ENCODE measurements around the gene FBXL22.

Gene FBXL22

DNA sequence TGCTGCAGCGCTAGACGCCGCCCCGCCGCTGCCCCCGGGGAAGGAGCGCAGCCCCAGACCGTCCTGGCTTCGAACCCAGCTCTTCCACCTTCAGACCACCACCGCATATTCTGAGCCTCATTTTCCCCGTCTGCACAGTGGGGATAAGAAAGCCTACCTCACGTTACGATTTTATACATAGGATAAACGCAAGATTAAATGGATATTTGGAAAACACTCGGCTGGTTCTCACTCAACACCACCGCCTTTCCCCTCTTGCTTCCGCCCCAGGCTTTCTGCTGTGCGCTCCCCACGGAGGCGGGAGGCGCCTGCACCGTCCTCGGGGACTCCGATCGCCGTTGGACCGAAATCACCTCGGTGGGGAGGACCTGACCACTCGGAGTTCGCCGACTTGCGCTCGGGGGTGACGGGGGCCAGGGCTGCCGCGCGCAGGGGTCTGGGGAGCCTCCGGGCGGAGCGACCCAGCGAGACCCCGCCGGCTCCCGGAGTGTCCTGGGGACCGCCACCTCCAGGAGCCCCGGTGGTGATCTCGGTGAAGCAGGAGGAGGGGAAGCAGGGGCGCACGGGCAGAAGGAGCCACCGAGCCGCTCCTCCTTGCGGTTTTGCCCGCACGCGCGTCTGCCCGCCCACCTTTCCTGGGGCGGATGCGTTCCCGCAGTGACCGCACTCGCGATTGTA lies 4.0 kb downstream of the FBXL22 start:
- peak overlapping the region; percentile 63 for H3K9ac ChIP-seq (ENCODE audit: low read depth, low read length)
- no peaks in the 10 kb centered on the region for H3K9me3 ChIP-seq (ENCODE audit: control insufficient read depth, insufficient read depth, low read length)
- no peaks in the 10 kb centered on the region for H3K36me3 ChIP-seq (ENCODE audit: control insufficient read depth, insufficient read depth, low read length)
- H3K4me1 ChIP-seq (ENCODE audit: control insufficient read depth, insufficient read depth, low read length), result peaks cover 12% of the 10 kb centered on the region; the same call in 1 of the 2 replicates
- H3K27ac ChIP-seq (ENCODE audit: low read depth, low read length), result peak overlapping the region; percentile 9
- H3K27me3 ChIP-seq (ENCODE audit: control insufficient read depth, insufficient read depth, low read length), result peaks cover 43% of the 10 kb centered on the region
- peak overlapping the region; percentile 85 for H3K4me3 ChIP-seq (ENCODE audit: low read depth, low read length)

DNA sequence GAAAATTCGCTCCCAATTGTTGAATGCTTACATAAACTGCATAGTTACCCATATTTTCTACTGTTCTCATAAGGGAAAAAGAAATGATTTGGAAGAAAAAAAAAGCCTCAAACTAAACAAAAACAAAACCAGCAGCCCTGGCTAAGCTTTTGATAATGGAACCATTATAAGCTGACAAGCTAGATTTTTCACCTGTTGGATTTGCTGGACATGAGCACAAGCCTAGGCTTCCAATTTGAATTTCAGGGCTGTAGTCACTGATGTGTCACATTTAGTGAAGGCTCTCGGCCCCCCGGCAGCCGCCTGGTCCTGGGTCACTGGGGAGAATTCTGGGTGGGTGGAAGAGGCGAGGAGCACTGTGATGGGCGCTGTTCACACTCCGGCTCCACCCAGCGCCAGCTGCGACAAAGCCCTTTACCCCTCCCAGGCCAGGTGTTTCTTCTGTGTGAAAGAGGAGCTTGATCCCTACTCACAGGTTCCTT lies 4.6 kb downstream of the FBXL22 start:
- Histone ChIP-seq H3K36me3 (ENCODE audit: control insufficient read depth, insufficient read depth, low read length) (no peaks in the 10 kb centered on the region), H3K9ac (ENCODE audit: low read depth, low read length) (peak overlapping the region; percentile 63), H3K27me3 (ENCODE audit: control insufficient read depth, insufficient read depth, low read length) (peaks cover 43% of the 10 kb centered on the region), H3K9me3 (ENCODE audit: control insufficient read depth, insufficient read depth, low read length) (no peaks in the 10 kb centered on the region), H3K27ac (ENCODE audit: low read depth, low read length) (no peak overlapping the region), H3K4me3 (ENCODE audit: low read depth, low read length) (peak overlapping the region; percentile 85), H3K4me1 (ENCODE audit: control insufficient read depth, insufficient read depth, low read length) (peaks cover 12% of the 10 kb centered on the region; the same call in 1 of the 2 replicates)

- H3K9me3 ChIP-seq (ENCODE audit: control insufficient read depth, insufficient read depth, low read length), result no peaks in the 10 kb centered on the region
- H3K27me3 ChIP-seq (ENCODE audit: control insufficient read depth, insufficient read depth, low read length), result peaks cover 43% of the 10 kb centered on the region
- H3K4me1 ChIP-seq (ENCODE audit: control insufficient read depth, insufficient read depth, low read length), result peaks cover 12% of the 10 kb centered on the region; the same call in 1 of the 2 replicates
- H3K9ac ChIP-seq (ENCODE audit: low read depth, low read length), result no peak overlapping the region
- H3K4me3 ChIP-seq (ENCODE audit: low read depth, low read length), result no peak overlapping the region
- H3K36me3 ChIP-seq (ENCODE audit: control insufficient read depth, insufficient read depth, low read length), result peaks cover 2% of the 10 kb centered on the region
- H3K27ac ChIP-seq (ENCODE audit: low read depth, low read length), result no peak overlapping the region
Observed at GRCh38 chr15:63602595-63602994, 5.4 kb downstream of the FBXL22 start.

DNA sequence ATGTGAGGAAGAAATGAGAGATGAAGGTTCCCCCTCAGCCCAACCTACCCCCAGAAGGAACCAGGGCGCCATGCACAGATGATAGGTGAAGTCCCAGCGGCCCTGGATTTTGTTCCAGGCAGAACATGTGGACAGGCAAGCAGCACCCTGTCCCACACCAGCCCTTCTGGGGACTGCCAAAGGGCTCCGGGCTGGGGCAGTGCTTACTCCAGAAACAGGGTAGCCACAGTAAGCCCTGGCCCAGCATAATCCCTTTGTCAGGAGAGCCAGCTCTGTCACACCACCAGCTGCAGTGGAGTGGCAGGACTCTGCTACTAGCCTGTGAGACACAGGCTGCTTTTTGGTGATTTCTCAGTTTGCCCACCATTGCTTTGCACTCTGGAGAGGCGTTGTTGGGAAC lies 6.3 kb downstream of the FBXL22 start:
- peaks cover 11% of the 10 kb centered on the region for H3K36me3 ChIP-seq (ENCODE audit: control insufficient read depth, insufficient read depth, low read length)
- no peaks in the 10 kb centered on the region for H3K9me3 ChIP-seq (ENCODE audit: control insufficient read depth, insufficient read depth, low read length)
- H3K4me3 ChIP-seq (ENCODE audit: low read depth, low read length), result no peak overlapping the region
- H3K27ac ChIP-seq (ENCODE audit: low read depth, low read length), result no peak overlapping the region
- peaks cover 43% of the 10 kb centered on the region for H3K27me3 ChIP-seq (ENCODE audit: control insufficient read depth, insufficient read depth, low read length)
- peaks cover 12% of the 10 kb centered on the region; the same call in 1 of the 2 replicates for H3K4me1 ChIP-seq (ENCODE audit: control insufficient read depth, insufficient read depth, low read length)
- no peak overlapping the region for H3K9ac ChIP-seq (ENCODE audit: low read depth, low read length)

DNA sequence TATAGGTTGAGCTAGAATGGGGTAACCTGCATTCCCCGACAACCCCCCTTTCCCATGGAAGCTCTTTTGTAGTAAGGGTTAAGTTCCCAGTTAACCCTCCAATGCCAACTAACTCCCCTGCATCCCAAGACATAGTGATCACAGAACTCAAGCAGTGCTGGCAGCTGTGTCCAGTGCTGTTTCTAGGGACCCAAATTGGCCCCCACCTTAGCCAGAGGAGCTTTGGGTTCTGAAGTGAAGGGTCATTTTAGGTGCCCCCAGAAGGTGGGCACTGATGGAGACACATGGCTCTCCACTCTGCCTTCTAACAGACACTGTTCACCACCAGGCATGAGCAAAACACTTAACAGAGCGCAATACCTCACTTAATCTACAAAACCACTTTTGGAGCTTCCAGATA lies 7.1 kb downstream of the FBXL22 start:
- Histone ChIP-seq H3K4me3 (ENCODE audit: low read depth, low read length) (no peak overlapping the region), H3K9ac (ENCODE audit: low read depth, low read length) (no peak overlapping the region), H3K27ac (ENCODE audit: low read depth, low read length) (no peak overlapping the region), H3K4me1 (ENCODE audit: control insufficient read depth, insufficient read depth, low read length) (peaks cover 12% of the 10 kb centered on the region; the same call in 1 of the 2 replicates), H3K27me3 (ENCODE audit: control insufficient read depth, insufficient read depth, low read length) (peaks cover 38% of the 10 kb centered on the region), H3K36me3 (ENCODE audit: control insufficient read depth, insufficient read depth, low read length) (peaks cover 19% of the 10 kb centered on the region), H3K9me3 (ENCODE audit: control insufficient read depth, insufficient read depth, low read length) (no peaks in the 10 kb centered on the region)

DNA sequence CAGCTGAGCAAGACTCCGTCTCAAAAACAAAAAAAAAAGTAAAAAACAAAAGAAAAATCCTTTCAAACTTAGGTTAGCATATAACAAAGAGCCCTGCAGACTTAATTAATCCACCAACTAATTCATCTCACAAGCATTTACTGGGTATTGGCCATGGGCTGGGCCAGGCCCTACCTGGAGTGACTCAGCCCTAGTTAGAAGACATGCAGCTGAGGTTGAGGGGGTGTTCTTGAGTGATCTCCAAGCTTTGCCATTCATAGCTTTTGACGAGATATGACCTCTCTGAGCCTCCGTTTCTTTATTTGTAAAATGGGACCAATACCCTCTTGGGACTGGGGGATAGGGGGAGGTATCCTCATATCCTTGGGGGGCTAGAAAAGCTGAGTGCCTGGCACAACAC lies 7.8 kb downstream of the FBXL22 start:
- Histone ChIP-seq H3K9me3 (ENCODE audit: control insufficient read depth, insufficient read depth, low read length) (no peaks in the 10 kb centered on the region), H3K27ac (ENCODE audit: low read depth, low read length) (no peak overlapping the region), H3K27me3 (ENCODE audit: control insufficient read depth, insufficient read depth, low read length) (peaks cover 33% of the 10 kb centered on the region), H3K36me3 (ENCODE audit: control insufficient read depth, insufficient read depth, low read length) (peaks cover 21% of the 10 kb centered on the region), H3K4me1 (ENCODE audit: control insufficient read depth, insufficient read depth, low read length) (peaks cover 8% of the 10 kb centered on the region; the same call in 1 of the 2 replicates), H3K4me3 (ENCODE audit: low read depth, low read length) (no peak overlapping the region), H3K9ac (ENCODE audit: low read depth, low read length) (no peak overlapping the region)

DNA sequence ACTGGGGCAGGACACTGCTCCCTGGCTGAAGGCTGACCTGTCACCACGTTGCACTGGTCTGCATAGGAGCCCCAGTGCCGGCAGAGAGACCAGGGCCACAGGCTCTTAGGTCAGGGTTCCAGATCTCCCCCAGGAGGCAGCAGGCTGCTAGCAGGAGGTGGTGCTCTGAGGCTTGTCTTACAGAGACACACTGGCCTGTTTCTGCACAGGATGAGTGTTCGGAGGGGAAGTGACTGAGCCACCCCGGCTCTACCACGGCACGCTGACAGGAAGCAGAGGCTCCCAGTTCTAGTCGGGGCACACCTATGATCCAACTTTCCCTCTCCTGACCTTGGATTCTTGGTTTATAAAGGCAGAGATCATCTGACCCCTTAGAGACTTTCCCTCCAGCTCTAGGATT lies 8.6 kb downstream of the FBXL22 start:
- peaks cover 26% of the 10 kb centered on the region for H3K27me3 ChIP-seq (ENCODE audit: control insufficient read depth, insufficient read depth, low read length)
- peaks cover 21% of the 10 kb centered on the region for H3K36me3 ChIP-seq (ENCODE audit: control insufficient read depth, insufficient read depth, low read length)
- no peak overlapping the region for H3K4me3 ChIP-seq (ENCODE audit: low read depth, low read length)
- no peak overlapping the region for H3K9ac ChIP-seq (ENCODE audit: low read depth, low read length)
- H3K4me1 ChIP-seq (ENCODE audit: control insufficient read depth, insufficient read depth, low read length), result 0 out of 2 replicates have a peak, but pooled peaks cover 4% of the 10 kb centered on the region
- H3K27ac ChIP-seq (ENCODE audit: low read depth, low read length), result no peak overlapping the region
- H3K9me3 ChIP-seq (ENCODE audit: control insufficient read depth, insufficient read depth, low read length), result no peaks in the 10 kb centered on the region

DNA sequence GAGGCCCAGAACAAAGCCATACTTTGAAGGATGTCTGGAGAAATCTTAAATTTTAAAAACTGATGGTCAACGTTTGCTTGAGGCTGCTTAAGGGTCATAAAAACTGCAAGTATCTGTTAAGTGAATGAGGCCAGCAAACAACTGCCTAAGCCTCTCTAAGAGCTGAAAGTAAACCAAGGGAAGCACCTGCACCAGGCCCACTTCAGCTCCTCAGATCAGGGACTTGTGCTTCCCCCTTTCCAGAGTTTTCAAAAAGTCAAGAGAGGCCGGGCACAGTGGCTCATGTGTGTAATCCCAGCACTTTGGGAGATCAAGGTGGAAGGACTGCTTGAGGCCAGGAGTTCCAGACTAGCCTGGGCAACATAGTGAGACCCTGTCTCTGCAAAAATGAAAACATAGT lies 9.1 kb downstream of the FBXL22 start:
- 0 out of 2 replicates have a peak, but pooled peaks cover 4% of the 10 kb centered on the region for H3K4me1 ChIP-seq (ENCODE audit: control insufficient read depth, insufficient read depth, low read length)

GRCh38 chr15:63608989-63609388 lies 11.8 kb downstream of the FBXL22 start:
- no peaks in the 10 kb centered on the region for H3K9me3 ChIP-seq (ENCODE audit: control insufficient read depth, insufficient read depth, low read length)
- no peaks in the 10 kb centered on the region for H3K4me1 ChIP-seq (ENCODE audit: control insufficient read depth, insufficient read depth, low read length)
- H3K9ac ChIP-seq (ENCODE audit: low read depth, low read length), result no peak overlapping the region
- no peak overlapping the region for H3K4me3 ChIP-seq (ENCODE audit: low read depth, low read length)
- H3K27ac ChIP-seq (ENCODE audit: low read depth, low read length), result no peak overlapping the region
- peaks cover 36% of the 10 kb centered on the region for H3K36me3 ChIP-seq (ENCODE audit: control insufficient read depth, insufficient read depth, low read length)
- H3K27me3 ChIP-seq (ENCODE audit: control insufficient read depth, insufficient read depth, low read length), result no peaks in the 10 kb centered on the region

More for the DNA sequence above, 9.1 kb downstream of the FBXL22 start:
- peaks cover 22% of the 10 kb centered on the region for H3K27me3 ChIP-seq (ENCODE audit: control insufficient read depth, insufficient read depth, low read length)
- H3K36me3 ChIP-seq (ENCODE audit: control insufficient read depth, insufficient read depth, low read length), result peaks cover 25% of the 10 kb centered on the region
- no peak overlapping the region for H3K27ac ChIP-seq (ENCODE audit: low read depth, low read length)
- H3K4me3 ChIP-seq (ENCODE audit: low read depth, low read length), result no peak overlapping the region
- H3K9ac ChIP-seq (ENCODE audit: low read depth, low read length), result no peak overlapping the region
- no peaks in the 10 kb centered on the region for H3K9me3 ChIP-seq (ENCODE audit: control insufficient read depth, insufficient read depth, low read length)

- Histone ChIP-seq H3K9me3 (ENCODE audit: control insufficient read depth, insufficient read depth, low read length) (no peaks in the 10 kb centered on the region), H3K4me3 (ENCODE audit: low read depth, low read length) (no peak overlapping the region), H3K27ac (ENCODE audit: low read depth, low read length) (no peak overlapping the region), H3K27me3 (ENCODE audit: control insufficient read depth, insufficient read depth, low read length) (no peaks in the 10 kb centered on the region), H3K36me3 (ENCODE audit: control insufficient read depth, insufficient read depth, low read length) (peaks cover 40% of the 10 kb centered on the region), H3K4me1 (ENCODE audit: control insufficient read depth, insufficient read depth, low read length) (no peaks in the 10 kb centered on the region), H3K9ac (ENCODE audit: low read depth, low read length) (no peak overlapping the region)
Observed at GRCh38 chr15:63609448-63609847, 12.3 kb downstream of the FBXL22 start.

DNA sequence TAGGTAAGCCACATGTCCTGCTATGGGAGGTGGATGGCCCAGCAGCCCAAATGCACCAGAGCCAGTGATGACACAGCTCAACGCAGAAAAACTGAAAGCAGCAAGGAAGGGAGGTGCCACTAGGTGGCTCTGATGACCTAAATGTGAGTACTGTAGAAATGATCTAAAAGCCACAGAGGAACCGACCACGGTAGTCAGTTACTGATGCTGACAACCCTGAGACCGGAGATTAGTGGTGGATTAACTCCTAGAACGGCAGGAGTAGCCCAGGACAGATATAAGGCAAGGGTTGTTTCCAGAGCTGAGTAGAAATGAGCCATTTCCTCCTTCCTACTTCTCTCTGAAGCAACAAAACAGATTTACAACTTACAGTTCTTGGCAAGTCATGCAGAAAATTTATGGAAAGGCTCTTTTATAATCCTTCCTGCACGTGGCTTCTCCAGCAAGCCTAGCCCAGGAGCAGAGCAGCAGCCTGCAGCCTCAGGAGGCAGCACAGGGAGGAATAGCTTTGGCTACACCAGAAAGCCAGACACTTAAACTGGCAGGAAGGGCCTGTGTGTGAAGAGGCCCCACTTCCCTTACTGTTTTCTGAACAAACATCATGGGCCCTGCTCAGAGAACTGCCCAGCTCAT lies 13.1 kb downstream of the FBXL22 start:
- H3K9ac ChIP-seq (ENCODE audit: low read depth, low read length), result no peak overlapping the region
- no peak overlapping the region for H3K4me3 ChIP-seq (ENCODE audit: low read depth, low read length)

More for the DNA sequence above, 13.1 kb downstream of the FBXL22 start:
- H3K9me3 ChIP-seq (ENCODE audit: control insufficient read depth, insufficient read depth, low read length), result no peaks in the 10 kb centered on the region
- H3K36me3 ChIP-seq (ENCODE audit: control insufficient read depth, insufficient read depth, low read length), result peaks cover 47% of the 10 kb centered on the region
- peak overlapping the region; percentile 6 for H3K27ac ChIP-seq (ENCODE audit: low read depth, low read length)
- H3K4me1 ChIP-seq (ENCODE audit: control insufficient read depth, insufficient read depth, low read length), result no peaks in the 10 kb centered on the region
- no peaks in the 10 kb centered on the region for H3K27me3 ChIP-seq (ENCODE audit: control insufficient read depth, insufficient read depth, low read length)

Measured in HUES48 (cell line).